Type B pancreatic cell (in vitro differentiated cells): ENCODE measurements around the gene DET1. TPM values are rescaled to one million over a fixed set of nuclear protein-coding genes. Genes with fewer than 3 reads are reported as not detected.
"Not testable (repeated sequence)": the region's sequence is repeated elsewhere in the genome, so short reads cannot be mapped to it uniquely, and the experiment has no call there.

Experiments used
- DNase-seq: peaks from one replicate; pipeline ENCODE4 v3.0.0; 2021; ENCODE audit warnings: mixed read lengths; ENCODE audit not compliant: unreplicated experiment; ENCODE audit errors: extremely low spot score
- H3K27ac Mint-ChIP-seq: 2 replicates; pipeline ENCODE4 v1.8.0; 2021; ENCODE audit warnings: mild to moderate bottlenecking, mixed read lengths
- H3K27me3 Mint-ChIP-seq: 2 replicates; pipeline ENCODE4 v1.8.0; 2021; ENCODE audit warnings: mixed read lengths
- H3K36me3 Mint-ChIP-seq: 2 replicates; pipeline ENCODE4 v1.8.0; 2021; ENCODE audit warnings: mixed read lengths
- H3K4me1 Mint-ChIP-seq: one replicate; pipeline ENCODE4 v1.8.0; 2021; ENCODE audit warnings: mixed read lengths; ENCODE audit not compliant: unreplicated experiment
- H3K4me3 Mint-ChIP-seq: 2 replicates; pipeline ENCODE4 v1.8.0; 2021; ENCODE audit warnings: mild to moderate bottlenecking, mixed read lengths
- H3K9me3 Mint-ChIP-seq: 2 replicates; pipeline ENCODE4 v1.8.0; 2021; ENCODE audit warnings: mixed read lengths
- CTCF ChIP-seq: fragments of 200-600 bp; sonication (generic); conservative IDR thresholded peaks from 2 replicates; pipeline ENCODE4 v1.5.0; 2021; ENCODE audit warnings: antibody characterized with exemption, mild to moderate bottlenecking
- total RNA-seq: library from RNA; stranded (reverse); gene quantifications from 2 replicates; pipeline ENCODE4 v1.2.1, GENCODE V29; 2021; ENCODE audit warnings: low replicate concordance

Gene DET1
- total RNA-seq, 1 donor from 2014 or later: 10.7 TPM

GRCh38 chr15:88568589-88568988 is 22.1 kb upstream of the DET1 start:
- no peak for DNase-seq
- no peak for TF ChIP-seq CTCF
- no peaks in the 10 kb centered on the region for H3K36me3 Mint-ChIP-seq
- no peak overlapping the region for H3K4me3 Mint-ChIP-seq
- H3K9me3 Mint-ChIP-seq: no peaks in the 10 kb centered on the region
- no peak overlapping the region for H3K27ac Mint-ChIP-seq
- H3K4me1 Mint-ChIP-seq: peaks cover 5% of the 10 kb centered on the region
- H3K27me3 Mint-ChIP-seq: peaks cover 44% of the 10 kb centered on the region

- no peaks in the 10 kb centered on the region for H3K9me3 Mint-ChIP-seq
- H3K36me3 Mint-ChIP-seq: no peaks in the 10 kb centered on the region
- TF ChIP-seq CTCF: no peak
- no peak overlapping the region for H3K27ac Mint-ChIP-seq
- DNase-seq: no peak
- H3K4me1 Mint-ChIP-seq: no peaks in the 10 kb centered on the region
- H3K27me3 Mint-ChIP-seq: peaks cover 37% of the 10 kb centered on the region
- no peak overlapping the region for H3K4me3 Mint-ChIP-seq
These were observed 18.3 kb upstream of the DET1 start for GRCh38 chr15:88564741-88565140.

- no peak overlapping the region for H3K4me3 Mint-ChIP-seq
- H3K36me3 Mint-ChIP-seq: no peaks in the 10 kb centered on the region
- H3K27me3 Mint-ChIP-seq: peaks cover 37% of the 10 kb centered on the region
- no peaks in the 10 kb centered on the region for H3K9me3 Mint-ChIP-seq
- peak overlapping the region; percentile 23 for H3K27ac Mint-ChIP-seq
- H3K4me1 Mint-ChIP-seq: no peaks in the 10 kb centered on the region
- DNase-seq: no peak
- no peak for TF ChIP-seq CTCF
These were observed 17.2 kb upstream of the DET1 start for GRCh38 chr15:88563638-88564037.

- not testable (repeated sequence) for H3K9me3 Mint-ChIP-seq, H3K4me1 Mint-ChIP-seq, H3K36me3 Mint-ChIP-seq, DNase-seq, H3K27ac Mint-ChIP-seq, H3K4me3 Mint-ChIP-seq
- H3K27me3 Mint-ChIP-seq: peaks cover 22% of the 10 kb centered on the region
These were observed 13.1 kb upstream of the DET1 start for GRCh38 chr15:88559565-88559964.

- H3K36me3 Mint-ChIP-seq, H3K9me3 Mint-ChIP-seq, DNase-seq, H3K27ac Mint-ChIP-seq, H3K4me3 Mint-ChIP-seq, H3K4me1 Mint-ChIP-seq: not testable (repeated sequence)
- peaks cover 16% of the 10 kb centered on the region for H3K27me3 Mint-ChIP-seq
These were observed 11.5 kb upstream of the DET1 start for GRCh38 chr15:88558026-88558425.

GRCh38 chr15:88548009-88548408 is 1.5 kb upstream of the DET1 start:
- not testable (repeated sequence) for H3K27me3 Mint-ChIP-seq, H3K27ac Mint-ChIP-seq, H3K36me3 Mint-ChIP-seq, H3K4me3 Mint-ChIP-seq, H3K9me3 Mint-ChIP-seq, DNase-seq
- H3K4me1 Mint-ChIP-seq: peaks cover 12% of the 10 kb centered on the region

- not testable (repeated sequence) for H3K36me3 Mint-ChIP-seq, H3K27me3 Mint-ChIP-seq, DNase-seq, H3K9me3 Mint-ChIP-seq
- H3K27ac Mint-ChIP-seq: peak overlapping the region; percentile 92
- H3K4me1 Mint-ChIP-seq: peaks cover 12% of the 10 kb centered on the region
- peak overlapping the region; percentile 92 for H3K4me3 Mint-ChIP-seq
These were observed 768 bp downstream of the DET1 start for GRCh38 chr15:88545578-88546247.
